HEK293 (cell line): ENCODE results near the gene ME3.
A peak's percentile ranks its signal among the peaks of the same experiment; 100 is the strongest.

Source experiments
- ATF2 ChIP-seq: fragments of 450-650 bp; formaldehyde crosslinking; IDR thresholded peaks from 2 replicates; pipeline ENCODE4 v1.5.1; 2016; ENCODE audit warnings: missing biosample characterization, missing genetic modification characterization, low read depth
- BCL11B ChIP-seq: fragments of 450-650 bp; formaldehyde crosslinking; IDR thresholded peaks from 2 replicates; pipeline ENCODE4 v1.5.1; 2016; ENCODE audit warnings: low read depth, missing biosample characterization, missing genetic modification characterization
- ELK4 ChIP-seq: IDR thresholded peaks from 2 replicates; pipeline ENCODE4 v1.6.1; 2011; ENCODE audit warnings: mild to moderate bottlenecking, low read depth, low read length, borderline replicate concordance
- GLIS1 ChIP-seq: fragments of 450-650 bp; formaldehyde crosslinking; IDR thresholded peaks from 2 replicates; pipeline ENCODE4 v1.5.1; 2016; ENCODE audit warnings: missing biosample characterization, missing genetic modification characterization
- HOXC10 ChIP-seq: sonication (generic); formaldehyde crosslinking; IDR thresholded peaks from 2 replicates; pipeline ENCODE4 v1.8.1; 2023; ENCODE audit warnings: mild to moderate bottlenecking, missing genetic modification reagents
- PRDM2 ChIP-seq: fragments of 450-650 bp; formaldehyde crosslinking; IDR thresholded peaks from 2 replicates; pipeline ENCODE4 v1.5.1; 2016; ENCODE audit warnings: missing biosample characterization, missing genetic modification characterization, borderline replicate concordance
- SP2 ChIP-seq: fragments of 450-650 bp; formaldehyde crosslinking; IDR thresholded peaks from 2 replicates; pipeline ENCODE4 v1.5.1; 2016; ENCODE audit warnings: missing biosample characterization, missing genetic modification characterization
- SP7 ChIP-seq: fragments of 450-650 bp; formaldehyde crosslinking; IDR thresholded peaks from 2 replicates; pipeline ENCODE4 v1.5.1; 2016; ENCODE audit warnings: missing biosample characterization, missing genetic modification characterization
- YY2 ChIP-seq: fragments of 450-650 bp; formaldehyde crosslinking; IDR thresholded peaks from 2 replicates; pipeline ENCODE4 v1.5.1; 2016; ENCODE audit warnings: missing biosample characterization, missing genetic modification characterization
- ZBTB20 ChIP-seq: fragments of 450-650 bp; formaldehyde crosslinking; IDR thresholded peaks from 2 replicates; pipeline ENCODE4 v1.5.1; 2016; ENCODE audit warnings: missing biosample characterization, missing genetic modification characterization
- ZBTB6 ChIP-seq: fragments of 450-650 bp; formaldehyde crosslinking; IDR thresholded peaks from 2 replicates; pipeline ENCODE4 v1.5.1; 2017; ENCODE audit warnings: missing biosample characterization, missing genetic modification characterization
- ZFP69B ChIP-seq: fragments of 450-650 bp; formaldehyde crosslinking; IDR thresholded peaks from 2 replicates; pipeline ENCODE4 v1.5.1; 2016; ENCODE audit warnings: missing biosample characterization, missing genetic modification characterization
- ZNF132 ChIP-seq: fragments of 450-650 bp; formaldehyde crosslinking; IDR thresholded peaks from 2 replicates; pipeline ENCODE4 v1.5.1; 2017; ENCODE audit warnings: missing biosample characterization, missing genetic modification characterization, borderline replicate concordance
- ZNF174 ChIP-seq: fragments of 450-650 bp; formaldehyde crosslinking; IDR thresholded peaks from 2 replicates; pipeline ENCODE4 v1.5.0; 2017; ENCODE audit warnings: missing biosample characterization, mild to moderate bottlenecking, missing genetic modification characterization
- ZNF211 ChIP-seq: fragments of 450-650 bp; formaldehyde crosslinking; IDR thresholded peaks from 2 replicates; pipeline ENCODE4 v1.5.1; 2016; ENCODE audit warnings: low read depth, missing biosample characterization, missing genetic modification characterization
- ZNF26 ChIP-seq: fragments of 450-650 bp; formaldehyde crosslinking; IDR thresholded peaks from 2 replicates; pipeline ENCODE4 v1.5.1; 2016; ENCODE audit warnings: missing biosample characterization, missing genetic modification characterization
- ZNF335 ChIP-seq: fragments of 450-650 bp; formaldehyde crosslinking; conservative IDR thresholded peaks from 2 replicates; pipeline ENCODE4 v1.5.1; 2016; ENCODE audit warnings: missing biosample characterization, missing genetic modification characterization
- ZNF341 ChIP-seq: fragments of 450-650 bp; formaldehyde crosslinking; IDR thresholded peaks from 2 replicates; pipeline ENCODE4; 2016; ENCODE audit warnings: low read depth, missing biosample characterization, missing genetic modification characterization
- ZNF426 ChIP-seq: fragments of 450-650 bp; formaldehyde crosslinking; IDR thresholded peaks from 2 replicates; pipeline ENCODE4 v1.5.1; 2017; ENCODE audit warnings: missing biosample characterization, missing genetic modification characterization, mild to moderate bottlenecking, inconsistent platforms, moderate library complexity
- ZNF514 ChIP-seq: fragments of 450-650 bp; formaldehyde crosslinking; IDR thresholded peaks from 2 replicates; pipeline ENCODE4 v1.5.1; 2016; ENCODE audit warnings: missing biosample characterization, missing genetic modification characterization
- ZNF544 ChIP-seq: fragments of 450-650 bp; formaldehyde crosslinking; IDR thresholded peaks from 2 replicates; pipeline ENCODE4 v1.5.0; 2017; ENCODE audit warnings: missing biosample characterization, missing genetic modification characterization
- ZNF621 ChIP-seq: fragments of 450-650 bp; formaldehyde crosslinking; IDR thresholded peaks from 2 replicates; pipeline ENCODE4 v1.5.1; 2017; ENCODE audit warnings: missing biosample characterization, missing genetic modification characterization
- ZNF645 ChIP-seq: fragments of 450-650 bp; formaldehyde crosslinking; IDR thresholded peaks from 2 replicates; pipeline ENCODE4; 2016; ENCODE audit warnings: missing biosample characterization, missing genetic modification characterization
- ZNF660 ChIP-seq: fragments of 450-650 bp; IDR thresholded peaks from 2 replicates; pipeline ENCODE4 v1.5.1; 2018; ENCODE audit warnings: missing biosample characterization, mild to moderate bottlenecking, missing genetic modification characterization
- ZNF677 ChIP-seq: fragments of 450-650 bp; IDR thresholded peaks from 2 replicates; pipeline ENCODE4 v1.5.0; 2018; ENCODE audit warnings: missing biosample characterization, mild to moderate bottlenecking, missing genetic modification characterization, moderate library complexity
- ZNF707 ChIP-seq: fragments of 450-650 bp; formaldehyde crosslinking; IDR thresholded peaks from 2 replicates; pipeline ENCODE4 v1.5.1; 2016; ENCODE audit warnings: missing biosample characterization, missing genetic modification characterization
- ZSCAN4 ChIP-seq: fragments of 450-650 bp; formaldehyde crosslinking; IDR thresholded peaks from 2 replicates; pipeline ENCODE4 v1.5.1; 2017; ENCODE audit warnings: missing biosample characterization, missing genetic modification characterization

Gene ME3

GRCh38 chr11:86464509-86465221 lies 207.8 kb downstream of the ME3 start (continued):
- TF ChIP-seq YY2 (tag by site-specific recombination) (peak; percentile 33; the same call in 1 of the 2 replicates), ZNF426 (tag by site-specific recombination) (no peak), HOXC10 (CRISPR knock-in tag) (no peak), PRDM2 (tag by site-specific recombination) (no peak), ZNF211 (tag by site-specific recombination) (no peak), ZNF660 (tag by site-specific recombination) (no peak), ZNF544 (tag by site-specific recombination) (no peak), ZNF514 (no peak), ZSCAN4 (no peak), ZFP69B (tag by site-specific recombination) (no peak), BCL11B (tag by site-specific recombination) (no peak), ZNF26 (tag by site-specific recombination) (no peak), SP7 (peak; percentile 92), ELK4 (no peak), SP2 (no peak), ZBTB20 (tag by site-specific recombination) (no peak), GLIS1 (tag by site-specific recombination) (peak; percentile 83), ZNF677 (tag by site-specific recombination) (no peak), ZNF174 (tag by site-specific recombination) (no peak), ZNF341 (tag by site-specific recombination) (peak; percentile 11; the same call in 1 of the 2 replicates), ZNF132 (tag by site-specific recombination) (no peak), ZBTB6 (tag by site-specific recombination) (no peak), ZNF335 (tag by site-specific recombination) (0 out of 2 replicates have a peak, but pooled peaks have one; percentile 14), ZNF621 (tag by site-specific recombination) (no peak), ATF2 (tag by site-specific recombination) (peak; percentile 49), ZNF707 (tag by site-specific recombination) (no peak), ZNF645 (tag by site-specific recombination) (no peak)
